ENCODE measurements around the gene FOXP1.

- TF ChIP-seq CTCF (IDR thresholded peaks at IDR 0.05) = no peak
- TF ChIP-seq POLR2A (IDR thresholded peaks at IDR 0.05) = no peak
Measured at GRCh38 chr3:71309342-71309741, 274.2 kb downstream of the FOXP1 start.
